Measurements from ENCODE around the gene IRAK2.

DNA sequence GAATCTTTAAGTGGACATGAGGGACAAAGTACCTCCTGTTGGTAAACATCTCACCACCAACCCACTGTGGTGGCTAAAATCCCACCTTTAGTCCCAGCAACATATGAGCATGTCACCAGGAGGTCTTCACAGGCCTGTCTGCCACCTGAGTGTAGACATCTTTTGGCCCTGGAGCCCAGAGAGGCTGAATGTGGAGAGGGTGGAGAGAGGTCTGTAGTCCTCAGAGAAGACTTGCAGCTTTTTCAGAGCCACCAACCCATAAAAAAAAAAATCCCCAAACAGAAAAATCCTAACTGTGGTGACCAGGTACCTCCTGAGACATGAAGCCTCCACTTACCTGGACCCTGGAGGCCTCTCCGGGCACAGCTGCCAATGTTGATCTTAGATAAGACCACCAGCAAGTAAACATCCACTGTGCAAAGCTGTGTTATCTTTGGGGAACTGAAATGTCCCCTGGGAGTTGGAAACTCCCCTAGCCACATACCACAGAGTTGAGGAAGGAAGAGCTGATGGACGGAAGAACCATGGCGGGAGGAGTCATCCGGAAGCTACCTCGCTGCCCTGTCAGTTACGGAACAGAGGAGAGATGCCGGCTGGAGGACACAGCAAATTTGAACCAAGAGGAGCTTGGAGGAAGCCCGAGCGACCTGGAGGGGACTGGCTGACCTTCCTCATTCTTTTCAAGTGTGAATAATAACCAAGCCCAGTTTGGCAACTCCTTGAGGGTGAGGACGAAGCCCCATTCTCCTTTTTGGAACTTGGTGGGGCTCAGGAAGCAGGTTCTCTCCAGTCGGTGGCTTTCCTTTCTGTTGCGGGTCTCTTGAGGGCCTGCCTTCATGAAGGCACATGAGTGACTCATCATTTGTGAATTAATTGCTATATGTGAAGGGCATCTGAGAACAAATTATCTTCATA, 128.0 kb downstream of the IRAK2 start, which contains the start of gene GHRL:
- no peak for TF ChIP-seq TAF1 (IDR thresholded peaks at IDR 0.05; ENCODE audit: borderline replicate concordance, insufficient read depth, low read length)
- no peak for TF ChIP-seq POLR2AphosphoS5 (IDR thresholded peaks at IDR 0.05; ENCODE audit: low read depth, low read length)
